ENCODE measurements around the gene CAMSAP2.

DNA sequence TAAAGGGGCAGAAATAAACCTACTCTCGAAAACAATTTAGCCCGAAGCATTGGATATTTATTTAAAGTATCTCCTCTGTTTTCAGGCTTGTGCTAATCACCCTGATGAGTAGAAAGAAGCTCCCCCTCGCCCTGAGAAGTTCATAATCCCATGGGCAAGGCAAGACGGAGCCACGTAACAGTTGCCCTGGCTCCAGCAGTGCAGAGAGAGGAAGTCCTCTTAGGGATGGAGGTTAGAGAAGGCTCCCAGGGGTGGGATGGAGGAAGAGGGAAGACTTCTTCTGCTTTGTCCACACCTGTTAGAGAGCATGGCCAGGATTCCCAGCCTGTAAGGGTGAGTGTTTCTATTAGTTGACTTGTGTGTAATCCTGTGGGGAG is 130.7 kb downstream of the CAMSAP2 start:
- TF ChIP-seq GATA3 (IDR thresholded peaks at IDR 0.05; ENCODE audit: low read depth, low read length) (no peak), GATA2 (IDR thresholded peaks at IDR 0.05; ENCODE audit: low read depth, low read length) (no peak)
